Mesenchymal stem cell (in vitro differentiated cells and primary cell): ENCODE measurements around the gene P2RX7.
A peak's percentile ranks its signal among the peaks of the same experiment; 100 is the strongest.

Experiments
- DNase-seq: peaks from one replicate; pipeline ENCODE4 v3.0.0-alpha.2; 2013
- H2AFZ ChIP-seq: one replicate; pipeline ENCODE4 v1.6.1; 2013; ENCODE audit warnings: low read depth, mild to moderate bottlenecking, control low read depth, inconsistent platforms, low read length, moderate library complexity
- H2AK5ac ChIP-seq: 2 replicates; pipeline ENCODE4 v1.6.1; 2013; ENCODE audit warnings: low read length, moderate library complexity, mild to moderate bottlenecking, inconsistent platforms; ENCODE audit not compliant: severe bottlenecking
- H2BK120ac ChIP-seq: one replicate; pipeline ENCODE4 v1.6.1; 2013; ENCODE audit warnings: low read depth, mild to moderate bottlenecking, inconsistent platforms, low read length, moderate library complexity
- H2BK12ac ChIP-seq, 2 experiments: one replicate each; pipeline ENCODE4 v1.6.1; 2013; ENCODE audit warnings: inconsistent platforms in 2 of 2, low read length in 2 of 2, mild to moderate bottlenecking in 2 of 2, moderate library complexity in 2 of 2, control low read depth in 1 of 2
- H2BK15ac ChIP-seq: one replicate; pipeline ENCODE4 v1.6.1; 2013; ENCODE audit warnings: mild to moderate bottlenecking, low read depth, inconsistent platforms; ENCODE audit not compliant: poor library complexity, severe bottlenecking
- H2BK5ac ChIP-seq: 2 replicates; pipeline ENCODE4 v1.6.1; 2013; ENCODE audit warnings: low read depth, mild to moderate bottlenecking, low read length, control low read depth, inconsistent platforms; ENCODE audit not compliant: poor library complexity, severe bottlenecking
- H3K14ac ChIP-seq, 2 experiments: one replicate each; pipeline ENCODE4 v1.6.1; 2013; ENCODE audit warnings: inconsistent platforms in 2 of 2, low read length in 2 of 2, control low read depth in 1 of 2, mild to moderate bottlenecking in 1 of 2, moderate library complexity in 1 of 2
- H3K18ac ChIP-seq, 2 experiments: one replicate each; pipeline ENCODE4 v1.6.1; 2013; ENCODE audit warnings: inconsistent platforms in 2 of 2, low read length in 2 of 2, control low read depth in 1 of 2, low read depth in 1 of 2, mild to moderate bottlenecking in 1 of 2
- H3K23ac ChIP-seq, 2 experiments: one replicate each; pipeline ENCODE4 v1.6.1; 2013; ENCODE audit warnings: inconsistent platforms in 2 of 2, low read length in 2 of 2, mild to moderate bottlenecking in 2 of 2, moderate library complexity in 2 of 2, control low read depth in 1 of 2
- H3K27ac ChIP-seq: 2 replicates; pipeline ENCODE4 v1.5.1; 2013; ENCODE audit warnings: mild to moderate bottlenecking, moderate library complexity, low read length, control low read depth, inconsistent platforms; ENCODE audit not compliant: poor library complexity, severe bottlenecking
- H3K27me3 ChIP-seq, 2 experiments: 2 replicates each; pipeline versions ENCODE4 v1.6.1 to v1.7.0; 2013; ENCODE audit warnings: low read length in 2 of 2, mild to moderate bottlenecking in 2 of 2, moderate library complexity in 2 of 2, control low read depth in 1 of 2, inconsistent platforms in 1 of 2; ENCODE audit not compliant: control insufficient read depth in 1 of 2, insufficient read depth in 1 of 2
- H3K36me3 ChIP-seq, 2 experiments: 2 replicates each; pipeline versions ENCODE4 v1.6.1 to v1.7.0; 2013; ENCODE audit warnings: low read length in 2 of 2, control low read depth in 1 of 2, inconsistent platforms in 1 of 2, low read depth in 1 of 2, mild to moderate bottlenecking in 1 of 2; ENCODE audit not compliant: insufficient read depth in 2 of 2, control insufficient read depth in 1 of 2
- H3K4ac ChIP-seq, 2 experiments: one replicate each; pipeline ENCODE4 v1.6.1; 2013; ENCODE audit warnings: inconsistent platforms in 2 of 2, low read length in 2 of 2, mild to moderate bottlenecking in 2 of 2, moderate library complexity in 2 of 2, control low read depth in 1 of 2, low read depth in 1 of 2
- H3K4me1 ChIP-seq: 2 replicates; pipeline ENCODE4 v1.6.1; 2013; ENCODE audit warnings: low read depth, low read length, control low read depth; ENCODE audit not compliant: control insufficient read depth, insufficient read depth
- H3K4me2 ChIP-seq: 2 replicates; pipeline ENCODE4 v1.6.1; 2013; ENCODE audit warnings: low read length, mild to moderate bottlenecking, inconsistent platforms; ENCODE audit not compliant: poor library complexity, severe bottlenecking
- H3K4me3 ChIP-seq, 2 experiments: 2 replicates each; pipeline versions ENCODE4 v1.5.1 to v1.7.0; 2013; ENCODE audit warnings: low read length in 2 of 2, mild to moderate bottlenecking in 2 of 2, control low read depth in 1 of 2, low read depth in 1 of 2; ENCODE audit not compliant: insufficient read depth in 1 of 2
- H3K79me1 ChIP-seq: replicated peaks from 2 replicates; pipeline ENCODE4 v1.6.1; 2013; ENCODE audit warnings: mild to moderate bottlenecking, control low read depth, low read length, inconsistent platforms; ENCODE audit not compliant: poor library complexity, severe bottlenecking
- H3K9ac ChIP-seq: 2 replicates; pipeline ENCODE4 v1.7.0; 2013; ENCODE audit warnings: mild to moderate bottlenecking, low read length, moderate library complexity
- H3K9me3 ChIP-seq: 2 replicates; pipeline ENCODE4 v1.7.0; 2013; ENCODE audit warnings: mild to moderate bottlenecking, low read length; ENCODE audit not compliant: control insufficient read depth
- H4K8ac ChIP-seq: one replicate; pipeline ENCODE4 v1.6.1; 2013; ENCODE audit warnings: inconsistent platforms, mild to moderate bottlenecking, low read length, moderate library complexity
- H4K91ac ChIP-seq: one replicate; pipeline ENCODE4 v1.6.1; 2013; ENCODE audit warnings: mild to moderate bottlenecking, low read length, inconsistent platforms
- WGBS: methylation state at CpG from one replicate; pipeline ENCODE4 v1.1.7; 2013; ENCODE audit warnings: mixed read lengths; 5-methylcytosine and 5-hydroxymethylcytosine counted together

Gene P2RX7

GRCh38 chr12:121214166-121214777, 81.6 kb downstream of the P2RX7 start:
- Histone ChIP-seq H2BK12ac (peak overlapping the region in 1 of 2 experiments; percentile 21), H3K4me1 (peaks cover 20% of the 10 kb centered on the region), H3K27ac (no peak overlapping the region), H2AK5ac (peak overlapping the region; percentile 83), H2BK120ac (no peak overlapping the region), H3K9me3 (no peaks in the 10 kb centered on the region), H4K91ac (no peak overlapping the region), H3K4me3 (peak overlapping the region in 1 of 2 experiments; percentile 5), H3K79me1 (peaks cover 8% of the 10 kb centered on the region), H2BK5ac (no peak overlapping the region), H3K23ac (no peak overlapping the region), H3K9ac (peak overlapping the region; percentile 66), H3K14ac (no peak overlapping the region), H2BK15ac (no peak overlapping the region), H3K18ac (peak overlapping the region in 1 of 2 experiments; percentile 69), H3K4ac (no peak overlapping the region), H2AFZ (no peak overlapping the region), H4K8ac (no peak overlapping the region), H3K4me2 (no peak overlapping the region), H3K27me3 (no peaks in the 10 kb centered on the region), H3K36me3 (peaks cover 0 to 9% of the 10 kb centered on the region in 2 experiments)
- whole genome bisulfite sequencing = 79% methylated on average over 11 of the region's 11 CpGs
- peak; percentile 95 for DNase-seq

- Histone ChIP-seq H3K9me3 (no peaks in the 10 kb centered on the region), H3K4me3 (peak overlapping the region in 1 of 2 experiments; percentile 5), H2BK15ac (no peak overlapping the region), H3K27ac (no peak overlapping the region), H3K14ac (no peak overlapping the region), H3K27me3 (no peaks in the 10 kb centered on the region), H3K4ac (no peak overlapping the region), H3K79me1 (peaks cover 8% of the 10 kb centered on the region), H3K36me3 (peaks cover 0 to 9% of the 10 kb centered on the region in 2 experiments), H3K9ac (peak overlapping the region; percentile 66), H3K23ac (no peak overlapping the region), H2BK12ac (no peak overlapping the region), H3K4me2 (no peak overlapping the region), H2BK5ac (no peak overlapping the region), H3K4me1 (peaks cover 16% of the 10 kb centered on the region), H2AK5ac (no peak overlapping the region), H4K8ac (no peak overlapping the region), H4K91ac (no peak overlapping the region), H3K18ac (peak overlapping the region in 1 of 2 experiments; percentile 49), H2BK120ac (no peak overlapping the region), H2AFZ (no peak overlapping the region)
- peak; percentile 99 for DNase-seq
- 59% methylated on average over 10 of the region's 14 CpGs for WGBS
Observed at GRCh38 chr12:121214855-121215745, 82.4 kb downstream of the P2RX7 start.

DNA sequence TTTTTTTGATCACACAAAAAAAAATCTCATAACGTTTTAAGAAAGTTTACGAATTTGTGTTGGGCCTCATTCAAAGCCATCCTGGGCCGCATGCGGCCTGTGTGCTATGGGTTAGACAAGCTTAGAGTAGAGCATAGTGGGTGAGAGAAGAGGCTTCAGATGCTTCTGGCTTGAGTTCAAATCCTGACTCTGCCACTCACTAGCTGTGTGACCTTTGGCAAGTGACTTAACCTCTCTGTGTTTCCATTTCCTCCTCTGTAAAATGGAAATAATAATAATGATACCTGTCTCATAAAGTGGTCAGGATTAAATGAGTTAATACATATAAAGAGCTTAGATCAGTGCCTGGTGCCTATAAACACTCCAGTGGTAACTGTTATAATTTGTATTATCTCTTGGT, 83.4 kb downstream of the P2RX7 start:
- Histone ChIP-seq H3K79me1 (peaks cover 3% of the 10 kb centered on the region), H3K27ac (no peak overlapping the region)
- WGBS = 100% methylated on average over 4 of the region's 4 CpGs

GRCh38 chr12:121217063-121217462, 84.4 kb downstream of the P2RX7 start:
- no peak overlapping the region for H2BK15ac ChIP-seq
- H3K4me2 ChIP-seq = no peak overlapping the region
- H3K4ac ChIP-seq = no peak overlapping the region
- no peak overlapping the region for H2BK12ac ChIP-seq
- H3K9ac ChIP-seq = no peak overlapping the region
- DNase-seq = no peak
- H2BK120ac ChIP-seq = no peak overlapping the region
- H2AFZ ChIP-seq = no peak overlapping the region
- H3K18ac ChIP-seq = no peak overlapping the region
- no peaks in the 10 kb centered on the region for H3K9me3 ChIP-seq
- no peak overlapping the region for H4K91ac ChIP-seq
- no peak overlapping the region for H2AK5ac ChIP-seq
- peaks cover 1% of the 10 kb centered on the region for H3K79me1 ChIP-seq
- no peaks in the 10 kb centered on the region for H3K27me3 ChIP-seq
- no peak overlapping the region for H3K23ac ChIP-seq
- WGBS = 88% methylated on average over 8 of the region's 8 CpGs
- no peak overlapping the region for H2BK5ac ChIP-seq
- H3K36me3 ChIP-seq = peaks cover 5 to 7% of the 10 kb centered on the region in 2 experiments
- H4K8ac ChIP-seq = no peak overlapping the region
- no peak overlapping the region for H3K4me3 ChIP-seq
- no peak overlapping the region for H3K27ac ChIP-seq
- no peak overlapping the region for H3K14ac ChIP-seq
- H3K4me1 ChIP-seq = peaks cover 8% of the 10 kb centered on the region

More for the DNA sequence above, 83.4 kb downstream of the P2RX7 start:
- Histone ChIP-seq H2BK120ac (no peak overlapping the region), H3K9ac (no peak overlapping the region), H2BK15ac (no peak overlapping the region), H2BK5ac (no peak overlapping the region), H3K4me3 (no peak overlapping the region), H3K27me3 (no peaks in the 10 kb centered on the region), H2AFZ (no peak overlapping the region), H4K91ac (no peak overlapping the region), H3K14ac (no peak overlapping the region), H3K9me3 (no peaks in the 10 kb centered on the region), H2BK12ac (peak overlapping the region in 1 of 2 experiments; percentile 81), H3K4me2 (no peak overlapping the region), H3K4ac (no peak overlapping the region), H3K18ac (no peak overlapping the region), H3K4me1 (peaks cover 8% of the 10 kb centered on the region), H2AK5ac (no peak overlapping the region), H3K36me3 (peaks cover 0 to 9% of the 10 kb centered on the region in 2 experiments), H3K23ac (no peak overlapping the region), H4K8ac (no peak overlapping the region)
- DNase-seq = no peak
